Measurements from ENCODE around the gene NDUFAB1.

DNA sequence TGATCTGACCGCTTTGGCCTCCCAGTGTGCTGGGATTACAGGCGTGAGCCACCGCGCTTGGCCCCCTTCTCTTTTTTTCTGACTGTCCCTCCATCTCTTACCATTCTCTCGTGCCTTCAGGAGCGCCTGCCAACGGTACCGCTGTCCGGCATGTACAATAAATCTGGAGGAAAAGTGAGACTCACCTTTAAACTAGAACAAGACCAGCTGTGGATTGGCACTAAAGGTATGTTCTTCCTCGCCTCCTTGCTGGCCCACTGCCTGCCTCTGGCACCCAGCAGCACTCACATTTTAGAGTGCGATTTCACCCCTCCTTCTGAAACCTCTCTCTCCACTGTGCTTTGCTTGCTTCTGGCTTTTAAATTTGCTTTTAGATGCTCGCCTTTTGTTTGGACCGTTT is 33.6 kb downstream of the NDUFAB1 start:
- TF ChIP-seq, protein P1, sequence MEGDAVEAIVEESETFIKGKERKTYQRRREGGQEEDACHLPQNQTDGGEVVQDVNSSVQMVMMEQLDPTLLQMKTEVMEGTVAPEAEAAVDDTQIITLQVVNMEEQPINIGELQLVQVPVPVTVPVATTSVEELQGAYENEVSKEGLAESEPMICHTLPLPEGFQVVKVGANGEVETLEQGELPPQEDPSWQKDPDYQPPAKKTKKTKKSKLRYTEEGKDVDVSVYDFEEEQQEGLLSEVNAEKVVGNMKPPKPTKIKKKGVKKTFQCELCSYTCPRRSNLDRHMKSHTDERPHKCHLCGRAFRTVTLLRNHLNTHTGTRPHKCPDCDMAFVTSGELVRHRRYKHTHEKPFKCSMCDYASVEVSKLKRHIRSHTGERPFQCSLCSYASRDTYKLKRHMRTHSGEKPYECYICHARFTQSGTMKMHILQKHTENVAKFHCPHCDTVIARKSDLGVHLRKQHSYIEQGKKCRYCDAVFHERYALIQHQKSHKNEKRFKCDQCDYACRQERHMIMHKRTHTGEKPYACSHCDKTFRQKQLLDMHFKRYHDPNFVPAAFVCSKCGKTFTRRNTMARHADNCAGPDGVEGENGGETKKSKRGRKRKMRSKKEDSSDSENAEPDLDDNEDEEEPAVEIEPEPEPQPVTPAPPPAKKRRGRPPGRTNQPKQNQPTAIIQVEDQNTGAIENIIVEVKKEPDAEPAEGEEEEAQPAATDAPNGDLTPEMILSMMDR (IDR thresholded peaks at IDR 0.05), result no peak
- no peak for TF ChIP-seq POLR2A (IDR thresholded peaks at IDR 0.05)

Measured in adrenal gland (tissue), 5 donors.